Central memory CD4-positive, alpha-beta T cell (primary cell): ENCODE data around the gene SND1.

ENCODE experiments used
- DNase-seq: peaks from one replicate; pipeline ENCODE4 v3.0.0; 2022

Gene SND1

GRCh38 chr7:127909424-127910152, 257.6 kb downstream of the SND1 start:
- DNase-seq = no peak

- no peak for DNase-seq
Observed at GRCh38 chr7:127910670-127911069, 258.7 kb downstream of the SND1 start.

GRCh38 chr7:127911968-127912511, 260.0 kb downstream of the SND1 start:
- no peak for DNase-seq

- DNase-seq = no peak
Observed at GRCh38 chr7:127912901-127913300, 260.9 kb downstream of the SND1 start.

GRCh38 chr7:127913686-127914085, 261.7 kb downstream of the SND1 start:
- no peak for DNase-seq

- no peak for DNase-seq
Observed at GRCh38 chr7:127914693-127915092, 262.7 kb downstream of the SND1 start.

GRCh38 chr7:127916735-127917134, 264.7 kb downstream of the SND1 start:
- no peak for DNase-seq

GRCh38 chr7:127918130-127918529, 266.1 kb downstream of the SND1 start:
- no peak for DNase-seq

- no peak for DNase-seq
Observed at GRCh38 chr7:127920787-127921438, 268.9 kb downstream of the SND1 start.

- no peak for DNase-seq
Observed at GRCh38 chr7:127922656-127923055, 270.7 kb downstream of the SND1 start.

GRCh38 chr7:127924874-127925273, 272.9 kb downstream of the SND1 start:
- no peak for DNase-seq

- no peak for DNase-seq
Observed at GRCh38 chr7:127927348-127927696, 275.3 kb downstream of the SND1 start.

- no peak for DNase-seq
Observed at GRCh38 chr7:127928222-127928621, 276.2 kb downstream of the SND1 start.

GRCh38 chr7:127928852-127929251, 276.9 kb downstream of the SND1 start:
- DNase-seq = no peak

- DNase-seq = no peak
Observed at GRCh38 chr7:127930341-127931328, 278.6 kb downstream of the SND1 start.

GRCh38 chr7:127932076-127932475, 280.1 kb downstream of the SND1 start:
- DNase-seq = no peak

- DNase-seq = no peak
Observed at GRCh38 chr7:127932496-127932895, 280.5 kb downstream of the SND1 start.

GRCh38 chr7:127933146-127933545, 281.2 kb downstream of the SND1 start:
- no peak for DNase-seq

GRCh38 chr7:127934711-127935110, 282.7 kb downstream of the SND1 start:
- no peak for DNase-seq

GRCh38 chr7:127935847-127936376, 283.9 kb downstream of the SND1 start:
- DNase-seq = no peak

- DNase-seq = no peak
Observed at GRCh38 chr7:127937066-127937680, 285.2 kb downstream of the SND1 start.

GRCh38 chr7:127938588-127938987, 286.6 kb downstream of the SND1 start:
- DNase-seq = no peak
